ENCODE measurements around the gene ATRNL1.

ATRNL1 gene

DNA sequence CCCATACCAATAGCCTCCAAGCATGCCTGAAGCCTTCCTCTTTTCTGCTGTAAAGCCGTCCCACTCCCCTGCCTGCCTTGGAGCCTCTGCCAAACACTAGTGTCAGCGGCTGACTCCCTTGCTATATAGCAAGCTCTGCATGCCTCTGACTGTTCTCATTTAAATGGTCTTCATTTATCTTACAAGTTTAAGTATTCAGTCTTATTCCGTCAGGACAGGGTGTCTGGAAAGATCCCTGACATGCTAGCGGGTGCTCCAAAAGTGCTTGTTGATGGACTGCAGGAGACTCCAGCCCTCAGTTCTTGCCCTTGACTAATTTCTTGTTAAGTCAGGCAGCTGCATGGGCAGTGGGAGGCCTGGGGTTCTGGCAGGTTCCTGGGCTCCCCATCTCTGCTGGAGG lies 881.2 kb downstream of the ATRNL1 start:
- Mint-ChIP-seq H3K36me3 (ENCODE audit: low read depth) (no peaks in the 10 kb centered on the region), H3K27me3 (ENCODE audit: low read depth) (no peaks in the 10 kb centered on the region), H3K9me3 (peaks cover 10% of the 10 kb centered on the region), H3K27ac (no peak overlapping the region), H3K4me1 (ENCODE audit: low read depth) (no peaks in the 10 kb centered on the region), H3K4me3 (no peak overlapping the region)

DNA sequence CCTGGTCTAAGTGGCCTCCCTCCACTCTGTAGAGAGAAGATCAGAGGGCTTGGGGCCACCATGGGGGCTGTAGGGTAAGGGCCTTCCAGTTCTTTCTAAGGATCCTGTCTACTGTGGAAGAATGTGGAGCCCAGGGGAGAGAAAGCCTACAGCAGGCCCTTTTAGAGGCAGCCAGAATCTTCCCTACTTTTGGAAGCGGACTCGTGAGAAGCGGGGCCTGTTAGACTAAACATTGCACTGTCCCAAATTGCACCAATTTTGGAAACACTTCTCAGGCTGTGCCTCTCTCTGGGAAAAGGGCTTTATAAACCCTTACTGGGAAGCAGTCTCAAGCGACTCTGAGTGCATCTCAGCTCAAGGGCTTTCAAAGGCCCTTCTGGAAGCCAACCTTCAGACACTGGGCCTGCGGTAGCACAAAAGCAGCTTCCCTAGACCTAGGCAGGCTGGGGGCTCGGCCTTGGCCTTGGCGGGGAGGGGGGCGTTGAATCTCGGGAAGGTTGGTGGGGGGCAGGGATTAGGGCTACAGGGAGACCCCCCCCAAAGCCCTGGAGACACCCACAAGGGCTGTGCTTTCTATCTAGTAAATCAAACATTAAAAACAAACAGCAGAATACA lies 881.8 kb downstream of the ATRNL1 start:
- Mint-ChIP-seq H3K27ac (no peak overlapping the region), H3K4me3 (no peak overlapping the region), H3K27me3 (ENCODE audit: low read depth) (no peaks in the 10 kb centered on the region), H3K36me3 (ENCODE audit: low read depth) (no peaks in the 10 kb centered on the region), H3K9me3 (peaks cover 10% of the 10 kb centered on the region), H3K4me1 (ENCODE audit: low read depth) (peaks cover 1% of the 10 kb centered on the region)

DNA sequence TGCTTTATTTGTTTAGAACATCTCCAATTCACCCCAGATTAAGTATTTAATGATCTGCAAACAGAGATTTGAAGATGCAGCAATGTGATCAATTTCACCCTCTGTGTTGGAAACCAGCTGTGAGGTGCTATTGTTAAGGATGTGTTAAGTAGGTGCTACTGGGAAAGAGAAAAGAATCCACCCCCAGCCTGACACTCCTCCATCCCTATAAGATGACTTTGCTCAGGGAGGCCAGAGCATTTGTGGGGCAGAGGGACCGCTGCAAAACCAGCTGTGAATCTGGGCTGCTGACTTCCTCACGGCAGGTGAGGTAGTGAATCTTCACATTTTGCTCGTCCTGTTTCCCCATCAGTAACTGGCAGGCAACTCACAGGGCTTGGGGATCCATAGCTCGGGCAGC lies 882.3 kb downstream of the ATRNL1 start:
- Mint-ChIP-seq H3K9me3 (peaks cover 10% of the 10 kb centered on the region), H3K36me3 (ENCODE audit: low read depth) (no peaks in the 10 kb centered on the region), H3K27me3 (ENCODE audit: low read depth) (no peaks in the 10 kb centered on the region), H3K4me3 (no peak overlapping the region), H3K27ac (no peak overlapping the region), H3K4me1 (ENCODE audit: low read depth) (peaks cover 1% of the 10 kb centered on the region)

DNA sequence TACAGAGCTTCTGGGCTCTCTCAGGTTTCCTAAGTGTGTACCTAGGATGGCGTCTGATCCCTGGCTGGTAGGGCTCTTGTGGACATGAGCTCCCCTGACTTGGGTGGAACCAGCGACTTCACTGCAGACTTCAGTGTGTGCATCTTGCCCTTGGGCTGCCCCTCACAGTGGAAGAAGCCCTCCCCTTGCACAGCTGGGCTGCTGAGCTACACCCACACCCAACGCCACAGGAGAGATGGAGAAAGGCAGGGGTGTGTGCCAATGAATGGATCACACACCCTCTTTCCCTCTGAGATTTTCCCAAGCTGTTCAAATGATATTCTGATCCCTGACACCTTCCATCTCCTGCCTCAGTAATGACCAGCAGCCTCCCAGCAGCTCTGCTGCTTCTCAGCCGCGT lies 883.2 kb downstream of the ATRNL1 start:
- Mint-ChIP-seq H3K9me3 (peaks cover 5% of the 10 kb centered on the region), H3K4me1 (ENCODE audit: low read depth) (peaks cover 1% of the 10 kb centered on the region), H3K4me3 (no peak overlapping the region), H3K36me3 (ENCODE audit: low read depth) (no peaks in the 10 kb centered on the region), H3K27me3 (ENCODE audit: low read depth) (no peaks in the 10 kb centered on the region), H3K27ac (no peak overlapping the region)

DNA sequence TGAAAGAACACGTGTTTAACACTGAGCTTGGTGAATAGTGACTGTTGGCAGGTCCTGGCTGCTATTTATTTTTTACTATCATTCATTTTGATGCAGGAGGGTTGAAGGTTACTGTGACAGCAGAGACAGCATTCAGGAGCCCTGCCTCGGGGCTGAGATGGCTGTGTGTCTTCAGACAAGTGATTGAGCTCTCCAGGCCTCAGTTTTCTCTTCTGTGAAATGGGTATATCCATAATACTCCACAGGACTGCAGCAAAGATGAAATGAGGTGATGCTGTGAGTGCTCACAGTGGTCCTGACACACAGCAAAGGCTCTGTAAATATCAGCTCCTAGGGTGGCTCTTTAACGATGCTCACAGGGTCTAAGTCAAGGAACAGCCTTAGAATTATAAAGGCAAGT lies 884.7 kb downstream of the ATRNL1 start:
- Mint-ChIP-seq H3K9me3 (peaks cover 3% of the 10 kb centered on the region), H3K36me3 (ENCODE audit: low read depth) (no peaks in the 10 kb centered on the region), H3K4me1 (ENCODE audit: low read depth) (peaks cover 1% of the 10 kb centered on the region)

DNA sequence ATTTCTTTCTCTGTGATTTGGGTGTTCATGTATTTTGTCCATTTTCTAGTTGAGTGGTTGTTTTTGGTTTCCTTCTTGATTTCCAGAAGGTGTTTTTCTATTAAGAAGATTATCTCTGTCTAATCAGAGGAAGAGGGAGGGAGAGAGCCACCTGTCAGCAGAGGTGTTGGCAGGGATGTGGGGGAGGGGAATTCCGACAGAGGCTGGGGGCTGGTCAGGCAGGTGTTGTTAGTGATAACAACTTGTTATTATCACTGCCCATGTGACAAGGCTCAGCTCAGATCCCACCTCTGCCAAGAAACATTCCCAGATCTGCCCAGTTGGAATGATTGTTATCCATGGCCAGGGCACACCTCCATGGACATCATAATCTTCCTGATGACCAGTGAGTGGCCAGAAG lies 886.4 kb downstream of the ATRNL1 start:
- Mint-ChIP-seq H3K4me3 (no peak overlapping the region), H3K4me1 (ENCODE audit: low read depth) (peaks cover 1% of the 10 kb centered on the region), H3K27me3 (ENCODE audit: low read depth) (no peaks in the 10 kb centered on the region), H3K27ac (no peak overlapping the region), H3K9me3 (peaks cover 3% of the 10 kb centered on the region), H3K36me3 (ENCODE audit: low read depth) (no peaks in the 10 kb centered on the region)

More for the DNA sequence above, 884.7 kb downstream of the ATRNL1 start:
- Mint-ChIP-seq H3K27ac (no peak overlapping the region), H3K4me3 (no peak overlapping the region), H3K27me3 (ENCODE audit: low read depth) (no peaks in the 10 kb centered on the region)

DNA sequence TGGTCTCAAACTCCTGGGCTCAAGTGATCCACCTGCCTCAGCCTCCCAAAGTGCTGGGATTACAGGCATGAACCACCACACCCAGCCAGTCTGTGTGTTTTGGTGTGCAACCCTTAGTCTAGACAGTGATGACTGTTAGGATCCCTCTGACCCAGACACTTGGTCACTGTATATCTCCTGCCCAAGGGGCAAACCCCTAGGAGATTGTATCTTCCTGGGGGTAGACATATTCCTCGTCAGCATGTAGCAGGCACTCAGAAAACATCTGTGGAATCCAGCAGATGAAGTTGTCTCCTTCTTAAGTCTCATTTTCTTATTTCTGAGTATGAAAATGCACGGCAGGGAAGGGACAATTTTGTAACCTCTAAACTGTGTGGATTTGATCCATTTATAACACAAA lies 887.3 kb downstream of the ATRNL1 start:
- no peak overlapping the region for H3K4me3 Mint-ChIP-seq
- no peaks in the 10 kb centered on the region for H3K27me3 Mint-ChIP-seq (ENCODE audit: low read depth)
- peaks cover 1% of the 10 kb centered on the region for H3K4me1 Mint-ChIP-seq (ENCODE audit: low read depth)
- H3K36me3 Mint-ChIP-seq (ENCODE audit: low read depth): no peaks in the 10 kb centered on the region
- H3K9me3 Mint-ChIP-seq: peaks cover 3% of the 10 kb centered on the region
- H3K27ac Mint-ChIP-seq: no peak overlapping the region

DNA sequence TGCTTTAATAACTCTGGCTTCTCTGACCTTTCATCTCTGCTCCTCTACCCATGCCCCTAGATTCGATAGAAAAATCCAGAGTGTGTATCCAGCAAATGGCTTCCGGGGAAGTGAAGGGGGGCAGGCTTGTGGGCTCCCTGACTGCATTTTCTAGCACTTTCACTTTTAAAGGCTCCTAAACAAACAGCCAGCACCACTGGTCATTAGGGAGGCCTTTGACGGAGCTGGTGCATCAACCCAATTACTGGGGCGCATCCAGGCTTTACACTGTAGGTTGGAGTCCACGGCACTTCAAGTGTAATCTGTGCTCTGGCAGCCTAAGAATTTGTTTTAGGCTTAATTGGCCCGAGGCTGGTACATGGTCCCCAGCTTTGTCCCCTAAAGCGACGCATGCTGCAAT lies 887.9 kb downstream of the ATRNL1 start:
- H3K4me1 Mint-ChIP-seq (ENCODE audit: low read depth): peaks cover 1% of the 10 kb centered on the region
- no peaks in the 10 kb centered on the region for H3K36me3 Mint-ChIP-seq (ENCODE audit: low read depth)
- no peak overlapping the region for H3K27ac Mint-ChIP-seq
- no peaks in the 10 kb centered on the region for H3K27me3 Mint-ChIP-seq (ENCODE audit: low read depth)
- no peak overlapping the region for H3K4me3 Mint-ChIP-seq
- H3K9me3 Mint-ChIP-seq: peaks cover 3% of the 10 kb centered on the region

DNA sequence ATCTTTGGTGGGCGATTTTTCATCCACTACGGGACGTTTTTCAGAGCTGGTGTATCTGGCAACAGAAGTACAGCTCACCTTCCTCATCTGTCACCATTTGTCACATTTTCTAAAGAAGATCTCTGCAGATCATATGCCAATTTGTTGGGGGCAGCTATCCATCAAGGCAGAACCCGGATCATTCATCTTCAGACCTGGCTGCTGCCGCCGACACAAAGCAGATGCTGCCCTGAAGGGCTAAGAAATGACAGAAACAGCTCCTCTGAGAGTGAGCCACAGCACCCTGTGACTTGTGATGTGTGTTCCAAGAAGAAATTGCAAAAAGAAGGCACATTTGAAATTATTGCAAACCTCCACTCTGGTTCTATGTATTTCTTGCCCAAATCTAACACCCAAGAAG lies 888.9 kb downstream of the ATRNL1 start:
- no peak overlapping the region for H3K27ac Mint-ChIP-seq
- H3K9me3 Mint-ChIP-seq: peaks cover 8% of the 10 kb centered on the region
- no peaks in the 10 kb centered on the region for H3K36me3 Mint-ChIP-seq (ENCODE audit: low read depth)
- no peaks in the 10 kb centered on the region for H3K27me3 Mint-ChIP-seq (ENCODE audit: low read depth)
- H3K4me1 Mint-ChIP-seq (ENCODE audit: low read depth): peaks cover 1% of the 10 kb centered on the region
- H3K4me3 Mint-ChIP-seq: no peak overlapping the region

DNA sequence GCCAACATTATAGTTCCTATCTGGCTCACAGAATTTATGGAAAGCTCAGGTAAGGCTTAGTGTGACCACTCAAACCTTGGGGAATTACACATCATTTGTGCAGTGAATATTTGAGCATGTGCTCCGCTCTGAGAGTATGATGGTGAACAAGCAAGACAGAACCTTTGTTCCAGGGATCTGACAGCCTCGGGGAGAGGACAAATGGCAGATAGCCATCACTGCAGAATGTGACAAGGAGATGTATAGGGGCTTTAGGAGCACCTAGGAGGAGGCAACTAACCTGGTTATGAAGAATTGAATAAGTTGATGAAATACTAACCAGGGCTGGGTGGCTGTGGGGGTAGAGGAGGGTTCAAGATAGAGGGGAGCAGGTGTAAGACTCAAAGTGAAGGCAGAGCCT lies 889.4 kb downstream of the ATRNL1 start:
- Mint-ChIP-seq H3K9me3 (peaks cover 9% of the 10 kb centered on the region), H3K27ac (no peak overlapping the region), H3K27me3 (ENCODE audit: low read depth) (no peaks in the 10 kb centered on the region), H3K4me1 (ENCODE audit: low read depth) (peaks cover 1% of the 10 kb centered on the region), H3K36me3 (ENCODE audit: low read depth) (no peaks in the 10 kb centered on the region), H3K4me3 (no peak overlapping the region)

DNA sequence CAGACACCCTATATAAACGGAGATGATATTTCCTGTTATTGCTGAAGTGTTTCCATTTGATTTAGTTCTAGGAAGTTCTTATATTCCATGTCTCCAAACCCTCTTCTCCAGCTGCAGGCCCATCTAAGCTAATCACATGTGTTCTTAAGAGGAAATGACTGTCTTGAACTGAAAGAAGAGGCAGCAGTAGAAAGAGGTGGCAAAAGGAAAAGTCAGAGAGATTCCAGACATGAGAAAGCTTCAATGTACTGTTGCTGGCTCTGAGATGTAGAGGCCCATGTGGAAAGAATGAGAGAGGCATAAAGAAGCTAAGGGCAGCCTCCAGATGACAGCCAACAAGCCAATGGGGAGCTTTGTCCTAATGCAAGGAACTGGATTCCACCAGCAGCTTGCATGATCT lies 892.6 kb downstream of the ATRNL1 start:
- Mint-ChIP-seq H3K9me3 (peaks cover 17% of the 10 kb centered on the region), H3K4me3 (no peak overlapping the region), H3K4me1 (ENCODE audit: low read depth) (no peaks in the 10 kb centered on the region), H3K27me3 (ENCODE audit: low read depth) (no peaks in the 10 kb centered on the region), H3K36me3 (ENCODE audit: low read depth) (no peaks in the 10 kb centered on the region), H3K27ac (no peak overlapping the region)

DNA sequence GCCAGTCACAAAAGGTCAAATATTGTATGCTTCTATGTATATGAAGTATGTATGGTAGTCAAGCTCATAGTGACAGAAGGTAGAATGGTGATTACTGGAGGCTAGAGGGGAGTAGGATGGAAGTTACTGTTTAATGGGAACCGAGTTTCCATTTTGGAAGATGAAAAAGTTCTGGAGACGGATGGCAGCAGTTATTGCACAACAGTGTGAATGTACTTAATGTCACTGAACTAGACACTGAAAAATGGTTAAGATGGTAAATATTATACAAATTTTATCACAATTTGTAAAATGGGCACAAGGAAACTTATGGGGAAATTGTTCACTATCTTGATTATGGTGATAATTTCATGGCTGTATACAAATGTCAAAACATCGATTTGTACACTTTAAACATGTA lies 895.2 kb downstream of the ATRNL1 start:
- Mint-ChIP-seq H3K27me3 (ENCODE audit: low read depth) (no peaks in the 10 kb centered on the region), H3K4me1 (ENCODE audit: low read depth) (no peaks in the 10 kb centered on the region), H3K4me3 (no peak overlapping the region), H3K36me3 (ENCODE audit: low read depth) (no peaks in the 10 kb centered on the region), H3K27ac (no peak overlapping the region), H3K9me3 (peaks cover 16% of the 10 kb centered on the region)

DNA sequence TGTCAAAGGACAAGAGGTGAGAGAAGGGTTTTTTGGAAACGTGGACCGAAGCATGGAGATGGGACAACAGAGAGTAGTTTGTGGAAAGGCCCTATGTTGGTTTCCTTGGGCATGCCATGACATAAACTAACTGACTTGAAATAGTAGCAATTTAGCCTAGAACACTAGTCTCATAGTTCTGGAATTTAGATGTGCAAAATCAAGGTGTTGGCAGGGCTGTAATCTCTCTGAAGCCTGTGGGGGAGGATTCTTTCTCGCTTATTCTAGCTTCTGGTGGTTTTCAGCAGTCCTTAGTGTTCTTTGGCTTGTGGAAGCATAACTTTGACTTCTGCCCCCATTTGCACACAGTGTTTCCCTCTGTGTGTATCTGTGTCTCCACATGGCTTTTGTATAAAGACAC lies 896.5 kb downstream of the ATRNL1 start:
- no peak overlapping the region for H3K4me3 Mint-ChIP-seq
- no peaks in the 10 kb centered on the region for H3K36me3 Mint-ChIP-seq (ENCODE audit: low read depth)
- H3K9me3 Mint-ChIP-seq: peaks cover 16% of the 10 kb centered on the region
- no peak overlapping the region for H3K27ac Mint-ChIP-seq
- no peaks in the 10 kb centered on the region for H3K4me1 Mint-ChIP-seq (ENCODE audit: low read depth)
- no peaks in the 10 kb centered on the region for H3K27me3 Mint-ChIP-seq (ENCODE audit: low read depth)

DNA sequence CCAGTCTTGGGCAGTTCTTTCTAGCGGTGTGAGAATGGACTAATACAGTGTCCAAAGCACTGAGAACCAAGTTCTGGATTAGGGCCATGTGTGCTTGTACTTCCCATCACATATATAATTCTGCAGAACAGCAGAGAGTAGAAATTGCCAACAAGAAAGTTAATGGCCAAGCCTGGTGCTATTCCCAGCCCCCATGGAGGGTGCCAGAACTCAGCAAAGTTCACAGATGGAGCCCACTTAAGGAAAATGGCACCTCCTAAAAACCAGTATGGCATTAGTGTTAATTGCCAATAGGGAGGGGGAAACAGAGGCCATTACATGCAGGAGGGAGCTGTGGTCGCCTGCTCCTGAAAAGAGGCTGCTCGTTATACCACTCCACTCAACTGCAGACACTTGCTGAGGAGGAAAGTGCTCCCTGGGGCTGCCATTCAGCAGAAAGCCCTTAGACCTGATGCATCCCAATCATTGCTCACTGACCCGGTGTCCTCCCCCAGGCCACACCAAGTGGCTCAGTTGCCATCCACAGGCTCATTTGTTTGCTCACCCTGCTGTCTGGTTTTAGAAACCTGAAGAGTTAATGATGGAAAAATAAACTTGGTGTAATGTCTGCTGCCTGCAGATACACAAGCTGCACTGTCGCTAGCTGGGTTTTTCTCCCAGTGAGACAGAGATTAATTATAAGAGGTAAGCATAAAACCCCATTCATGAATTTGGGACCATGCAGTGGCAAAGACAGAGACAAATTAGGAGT lies 899.2 kb downstream of the ATRNL1 start:
- no peaks in the 10 kb centered on the region for H3K4me1 Mint-ChIP-seq (ENCODE audit: low read depth)
- no peak overlapping the region for H3K27ac Mint-ChIP-seq
- no peaks in the 10 kb centered on the region for H3K27me3 Mint-ChIP-seq (ENCODE audit: low read depth)
- H3K36me3 Mint-ChIP-seq (ENCODE audit: low read depth): no peaks in the 10 kb centered on the region
- peaks cover 10% of the 10 kb centered on the region for H3K9me3 Mint-ChIP-seq
- no peak overlapping the region for H3K4me3 Mint-ChIP-seq

DNA sequence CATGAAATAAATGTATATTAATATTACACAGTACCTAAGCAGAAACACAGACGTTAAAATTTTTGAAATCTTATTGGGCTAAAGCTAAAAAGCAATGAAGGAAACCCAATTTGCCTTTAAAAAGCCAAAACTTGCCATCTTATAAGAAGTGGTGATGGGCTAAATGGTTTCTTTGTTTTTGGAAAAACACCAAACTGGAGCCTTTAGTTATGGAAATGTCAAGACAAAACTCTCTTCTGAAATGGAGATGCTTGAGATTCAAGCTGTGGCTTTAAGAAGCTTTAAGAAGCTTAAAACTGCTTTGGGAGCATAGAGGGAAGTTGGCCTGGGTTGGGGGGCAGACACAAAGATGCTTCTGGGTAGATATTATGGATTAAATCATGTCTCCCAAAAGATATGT lies 902.9 kb downstream of the ATRNL1 start:
- Mint-ChIP-seq H3K4me1 (ENCODE audit: low read depth) (no peaks in the 10 kb centered on the region), H3K27ac (no peak overlapping the region), H3K9me3 (peaks cover 6% of the 10 kb centered on the region), H3K36me3 (ENCODE audit: low read depth) (no peaks in the 10 kb centered on the region), H3K27me3 (ENCODE audit: low read depth) (no peaks in the 10 kb centered on the region), H3K4me3 (no peak overlapping the region)

All from T-helper 1 cell treated with Interleukin-12 subunit alpha and Interleukin-12 subunit beta and Interleukin-4 antibody, amounts not matched to agents 30 μg/mL and 1 μg/mL, for 36 hours (primary cell).